OCI-LY3 (cell line): ENCODE data around the gene HAPSTR1.
A peak's percentile ranks its signal among the peaks of the same experiment; 100 is the strongest.

Experiments
- H2AFZ ChIP-seq: fragments of 200-600, 300-600 bp; shearing (Covaris generic); 2 replicates; pipeline ENCODE4 v1.6.0; 2014; ENCODE audit warnings: antibody characterized with exemption, low read depth, low read length
- H3K27ac ChIP-seq: fragments of 200-600, 300-600 bp; sonication (generic); 2 replicates; pipeline ENCODE4 v1.5.1; 2014; ENCODE audit warnings: mild to moderate bottlenecking, low read length, moderate library complexity, mixed read lengths
- H3K27me3 ChIP-seq: fragments of 200-600, 300-600 bp; sonication (generic); 2 replicates; pipeline ENCODE4 v1.6.1; 2014; ENCODE audit warnings: low read depth, low read length, mixed read lengths
- H3K36me3 ChIP-seq: fragments of 200-600, 300-600 bp; sonication (generic); replicated peaks from 2 replicates; pipeline ENCODE3; 2014; ENCODE audit warnings: low read depth, low read length, mixed read lengths
- H3K4me1 ChIP-seq: fragments of 300-600, 200-600 bp; sonication (generic); 2 replicates; pipeline ENCODE4 v1.6.1; 2014; ENCODE audit warnings: low read length, mixed read lengths
- H3K4me2 ChIP-seq: fragments of 200-600, 300-600 bp; sonication (generic); 2 replicates; pipeline ENCODE4 v1.6.1; 2014; ENCODE audit warnings: low read length, mixed read lengths
- H3K4me3 ChIP-seq: fragments of 300-600, 200-600 bp; sonication (generic); 2 replicates; pipeline ENCODE4 v1.5.1; 2014; ENCODE audit warnings: antibody characterized with exemption, mild to moderate bottlenecking, low read length, moderate library complexity
- H3K79me2 ChIP-seq: fragments of 300-600, 200-600 bp; shearing (Covaris generic); 2 replicates; pipeline ENCODE4 v1.6.1; 2014; ENCODE audit warnings: mild to moderate bottlenecking, low read length, mixed read lengths
- H3K9ac ChIP-seq: fragments of 300-600, 200-600 bp; shearing (Covaris generic); 2 replicates; pipeline ENCODE4 v1.6.0; 2014; ENCODE audit warnings: mild to moderate bottlenecking, low read length, moderate library complexity
- H3K9me3 ChIP-seq: fragments of 200-600, 300-600 bp; shearing (Covaris generic); 2 replicates; pipeline ENCODE4 v1.6.1; 2014; ENCODE audit warnings: low read length, mixed read lengths; ENCODE audit not compliant: insufficient read depth
- H4K20me1 ChIP-seq: fragments of 200-600, 300-600 bp; sonication (generic); 2 replicates; pipeline ENCODE4 v1.6.1; 2016; ENCODE audit warnings: low read length, mixed read lengths; ENCODE audit not compliant: insufficient read depth
- EZH2phosphoT487 ChIP-seq: fragments of 200-600 bp; shearing (Covaris generic); IDR thresholded peaks from 2 replicates; pipeline ENCODE4 v1.6.1; 2018; ENCODE audit warnings: antibody characterized with exemption, mixed run types, low read depth
- TF ChIP-seq, protein P1 (sequence below): fragments of 200-600, 300-600 bp; sonication (generic); IDR thresholded peaks from 2 replicates; pipeline ENCODE4 v1.5.1; 2014; ENCODE audit warnings: antibody characterized with exemption, low read length, low read depth

The HAPSTR1 gene

DNA sequence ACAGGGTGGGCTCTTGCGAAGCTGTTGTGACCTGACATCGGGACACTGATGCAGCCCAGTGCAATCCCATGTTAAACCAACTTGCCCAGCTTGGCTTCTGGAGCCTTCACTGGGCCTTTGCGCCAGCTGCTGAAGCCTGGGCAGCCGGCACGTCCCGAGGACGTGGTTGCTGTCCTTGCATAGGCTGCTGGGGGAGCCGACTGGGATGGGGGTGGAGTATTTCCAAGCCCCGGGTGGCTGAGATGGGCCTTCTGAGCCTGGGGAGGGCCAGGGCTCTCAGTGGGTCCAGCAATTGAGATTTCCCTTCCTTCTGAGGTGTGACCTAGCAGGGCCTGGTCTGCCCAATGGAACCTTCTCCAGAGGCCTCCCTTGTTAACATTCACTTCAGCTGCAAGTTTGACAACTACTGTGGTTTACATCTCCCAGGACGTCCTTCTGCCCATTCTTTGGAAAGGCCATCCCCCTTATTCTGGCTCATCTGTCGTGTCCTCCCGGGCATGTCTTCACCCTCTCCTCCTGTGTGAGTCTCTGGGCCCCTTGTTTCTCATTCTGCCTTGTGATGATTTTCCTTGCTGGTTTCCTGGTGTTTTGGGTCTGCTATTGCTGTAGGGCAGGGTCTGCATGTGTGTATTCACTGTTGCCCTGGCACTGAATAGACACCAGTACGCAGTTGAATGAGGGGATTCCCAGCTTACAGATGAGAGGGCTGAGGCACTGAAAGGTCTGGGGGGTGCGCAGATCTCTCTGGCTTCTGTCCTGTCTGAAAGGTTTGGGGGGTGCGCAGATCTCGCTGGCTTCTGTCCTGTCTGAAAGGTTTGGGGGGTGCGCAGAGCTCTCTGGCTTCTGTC lies 34.4 kb downstream of the HAPSTR1 start:
- H3K79me2 ChIP-seq, result peaks cover 15% of the 10 kb centered on the region
- no peak overlapping the region for H3K4me2 ChIP-seq
- no peaks in the 10 kb centered on the region for H3K27me3 ChIP-seq
- H2AFZ ChIP-seq, result no peak overlapping the region
- peaks cover 28% of the 10 kb centered on the region for H3K4me1 ChIP-seq
- no peak overlapping the region for H3K4me3 ChIP-seq
- TF ChIP-seq EZH2phosphoT487, result no peak
- TF ChIP-seq, protein P1, sequence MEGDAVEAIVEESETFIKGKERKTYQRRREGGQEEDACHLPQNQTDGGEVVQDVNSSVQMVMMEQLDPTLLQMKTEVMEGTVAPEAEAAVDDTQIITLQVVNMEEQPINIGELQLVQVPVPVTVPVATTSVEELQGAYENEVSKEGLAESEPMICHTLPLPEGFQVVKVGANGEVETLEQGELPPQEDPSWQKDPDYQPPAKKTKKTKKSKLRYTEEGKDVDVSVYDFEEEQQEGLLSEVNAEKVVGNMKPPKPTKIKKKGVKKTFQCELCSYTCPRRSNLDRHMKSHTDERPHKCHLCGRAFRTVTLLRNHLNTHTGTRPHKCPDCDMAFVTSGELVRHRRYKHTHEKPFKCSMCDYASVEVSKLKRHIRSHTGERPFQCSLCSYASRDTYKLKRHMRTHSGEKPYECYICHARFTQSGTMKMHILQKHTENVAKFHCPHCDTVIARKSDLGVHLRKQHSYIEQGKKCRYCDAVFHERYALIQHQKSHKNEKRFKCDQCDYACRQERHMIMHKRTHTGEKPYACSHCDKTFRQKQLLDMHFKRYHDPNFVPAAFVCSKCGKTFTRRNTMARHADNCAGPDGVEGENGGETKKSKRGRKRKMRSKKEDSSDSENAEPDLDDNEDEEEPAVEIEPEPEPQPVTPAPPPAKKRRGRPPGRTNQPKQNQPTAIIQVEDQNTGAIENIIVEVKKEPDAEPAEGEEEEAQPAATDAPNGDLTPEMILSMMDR, result no peak
- no peaks in the 10 kb centered on the region for H3K9me3 ChIP-seq
- no peak overlapping the region for H3K27ac ChIP-seq
- H3K9ac ChIP-seq, result no peak overlapping the region
- H4K20me1 ChIP-seq, result peaks cover 34% of the 10 kb centered on the region
- H3K36me3 ChIP-seq, result peaks cover 22% of the 10 kb centered on the region

DNA sequence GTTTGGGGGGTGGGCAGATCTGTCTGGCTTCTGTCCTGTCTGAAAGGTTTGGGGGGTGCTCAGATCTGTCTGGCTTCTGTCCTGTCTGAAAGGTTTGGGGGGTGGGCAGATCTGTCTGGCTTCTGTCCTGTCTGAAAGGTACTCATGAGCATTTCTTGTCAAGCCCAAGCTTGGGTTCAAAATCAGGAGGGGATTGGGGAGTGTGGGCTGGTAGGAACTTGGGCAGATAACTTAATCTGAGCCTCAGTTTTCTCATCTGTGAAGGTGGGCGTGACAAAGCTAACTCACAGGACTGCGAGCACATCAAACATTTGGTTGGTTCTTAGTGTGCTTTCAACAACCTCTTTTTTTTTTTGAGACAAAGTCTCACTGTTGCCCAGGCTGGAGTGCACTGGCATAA lies 35.2 kb downstream of the HAPSTR1 start:
- Histone ChIP-seq H3K79me2 (peaks cover 15% of the 10 kb centered on the region), H3K27me3 (no peaks in the 10 kb centered on the region), H2AFZ (no peak overlapping the region), H3K27ac (no peak overlapping the region), H3K36me3 (peaks cover 18% of the 10 kb centered on the region), H3K9me3 (no peaks in the 10 kb centered on the region), H3K4me1 (peaks cover 28% of the 10 kb centered on the region), H3K4me3 (no peak overlapping the region), H4K20me1 (peaks cover 31% of the 10 kb centered on the region), H3K4me2 (no peak overlapping the region), H3K9ac (no peak overlapping the region)
- TF ChIP-seq, protein P1, result no peak
- no peak for TF ChIP-seq EZH2phosphoT487

DNA sequence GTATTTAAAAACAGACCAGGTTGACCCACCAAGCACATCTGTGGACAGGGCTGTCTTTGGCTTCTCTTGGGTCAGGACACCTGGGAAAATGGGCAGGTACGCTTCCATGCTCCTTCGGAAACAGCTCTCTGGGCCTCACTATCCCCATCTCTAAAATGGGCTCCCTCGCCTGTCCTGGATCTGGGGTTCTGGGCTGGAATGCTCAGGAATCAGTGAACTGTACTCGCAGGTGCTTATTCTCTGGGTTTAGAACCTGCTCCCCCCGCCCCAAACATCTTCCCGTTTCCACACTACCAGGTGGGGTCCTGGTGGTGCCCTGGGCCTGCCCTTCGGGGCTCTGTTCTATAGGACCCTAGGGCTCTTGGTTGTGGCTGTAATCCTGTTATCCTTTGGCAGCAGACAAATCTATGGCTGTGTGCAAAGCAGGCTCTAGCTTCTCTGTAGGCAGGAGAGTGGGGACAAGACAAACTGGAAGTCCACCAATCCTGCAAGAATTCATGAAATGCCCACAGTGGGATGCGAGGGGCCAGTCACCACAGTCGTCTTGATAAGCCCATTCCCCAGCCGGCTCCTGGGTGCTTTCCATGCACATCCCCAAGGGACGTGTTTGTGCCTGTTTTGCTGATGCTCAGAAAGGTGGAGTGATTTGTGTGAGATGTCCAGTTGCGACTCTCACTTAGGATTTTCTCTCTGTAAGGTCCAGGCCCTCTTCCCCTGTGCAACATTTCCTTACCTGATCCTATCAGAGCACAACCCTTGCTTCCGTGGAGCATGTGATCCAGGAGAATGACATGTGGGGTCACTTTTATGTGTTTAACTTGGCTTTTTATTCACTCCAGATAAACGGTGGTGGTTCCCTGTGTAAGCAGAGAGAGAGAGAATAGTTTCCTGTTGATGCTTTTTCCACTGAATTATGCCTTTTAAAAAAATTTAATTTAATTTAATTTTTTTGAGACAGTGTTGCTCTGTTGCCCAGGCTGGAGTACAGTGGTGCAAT lies 37.2 kb downstream of the HAPSTR1 start:
- H3K9ac ChIP-seq, result no peak overlapping the region

More for the DNA sequence above, 37.2 kb downstream of the HAPSTR1 start:
- H3K27me3 ChIP-seq, result no peaks in the 10 kb centered on the region
- peaks cover 23% of the 10 kb centered on the region for H3K4me1 ChIP-seq
- peaks cover 5% of the 10 kb centered on the region; the same call in 1 of the 2 replicates for H3K79me2 ChIP-seq
- H3K27ac ChIP-seq, result no peak overlapping the region
- TF ChIP-seq, protein P1, result no peak
- no peak for TF ChIP-seq EZH2phosphoT487
- H2AFZ ChIP-seq, result no peak overlapping the region
- 0 out of 2 replicates have a peak overlapping the region, but pooled peaks have one; percentile 57 for H3K4me2 ChIP-seq
- peaks cover 18% of the 10 kb centered on the region; the same call in 1 of the 2 replicates for H4K20me1 ChIP-seq
- peaks cover 4% of the 10 kb centered on the region for H3K36me3 ChIP-seq
- no peak overlapping the region for H3K4me3 ChIP-seq
- no peaks in the 10 kb centered on the region for H3K9me3 ChIP-seq
